GM10266 (cell line): ENCODE measurements around the gene RPL36.
"Not testable (repeated sequence)": the region's sequence is repeated elsewhere in the genome, so short reads cannot be mapped to it uniquely, and the experiment has no call there.

Experiments
- DNase-seq: peaks from one replicate; pipeline ENCODE4 v3.0.0; 2012; ENCODE audit errors: extremely low spot score
- TF ChIP-seq, protein P1 (sequence below): IDR thresholded peaks from 2 replicates; pipeline ENCODE4 v1.5.1; 2012; ENCODE audit warnings: mild to moderate bottlenecking, low read depth; ENCODE audit not compliant: control insufficient read depth, insufficient read depth; ENCODE audit errors: missing control alignments

RPL36 gene

GRCh38 chr19:5719961-5720790 lies 30.1 kb downstream of the RPL36 start, which contains the start of the genes CATSPERD and LONP1:
CATSPERD (plus strand) TSS chr19:5720637; CDS start chr19:5720738, 101 bp downstream.
LONP1 (minus strand) TSS chr19:5720146; CDS start chr19:5720132, 14 bp downstream.
- DNase-seq, result peak; percentile 99
- TF ChIP-seq, protein P1, sequence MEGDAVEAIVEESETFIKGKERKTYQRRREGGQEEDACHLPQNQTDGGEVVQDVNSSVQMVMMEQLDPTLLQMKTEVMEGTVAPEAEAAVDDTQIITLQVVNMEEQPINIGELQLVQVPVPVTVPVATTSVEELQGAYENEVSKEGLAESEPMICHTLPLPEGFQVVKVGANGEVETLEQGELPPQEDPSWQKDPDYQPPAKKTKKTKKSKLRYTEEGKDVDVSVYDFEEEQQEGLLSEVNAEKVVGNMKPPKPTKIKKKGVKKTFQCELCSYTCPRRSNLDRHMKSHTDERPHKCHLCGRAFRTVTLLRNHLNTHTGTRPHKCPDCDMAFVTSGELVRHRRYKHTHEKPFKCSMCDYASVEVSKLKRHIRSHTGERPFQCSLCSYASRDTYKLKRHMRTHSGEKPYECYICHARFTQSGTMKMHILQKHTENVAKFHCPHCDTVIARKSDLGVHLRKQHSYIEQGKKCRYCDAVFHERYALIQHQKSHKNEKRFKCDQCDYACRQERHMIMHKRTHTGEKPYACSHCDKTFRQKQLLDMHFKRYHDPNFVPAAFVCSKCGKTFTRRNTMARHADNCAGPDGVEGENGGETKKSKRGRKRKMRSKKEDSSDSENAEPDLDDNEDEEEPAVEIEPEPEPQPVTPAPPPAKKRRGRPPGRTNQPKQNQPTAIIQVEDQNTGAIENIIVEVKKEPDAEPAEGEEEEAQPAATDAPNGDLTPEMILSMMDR, result peak; percentile 97

DNA sequence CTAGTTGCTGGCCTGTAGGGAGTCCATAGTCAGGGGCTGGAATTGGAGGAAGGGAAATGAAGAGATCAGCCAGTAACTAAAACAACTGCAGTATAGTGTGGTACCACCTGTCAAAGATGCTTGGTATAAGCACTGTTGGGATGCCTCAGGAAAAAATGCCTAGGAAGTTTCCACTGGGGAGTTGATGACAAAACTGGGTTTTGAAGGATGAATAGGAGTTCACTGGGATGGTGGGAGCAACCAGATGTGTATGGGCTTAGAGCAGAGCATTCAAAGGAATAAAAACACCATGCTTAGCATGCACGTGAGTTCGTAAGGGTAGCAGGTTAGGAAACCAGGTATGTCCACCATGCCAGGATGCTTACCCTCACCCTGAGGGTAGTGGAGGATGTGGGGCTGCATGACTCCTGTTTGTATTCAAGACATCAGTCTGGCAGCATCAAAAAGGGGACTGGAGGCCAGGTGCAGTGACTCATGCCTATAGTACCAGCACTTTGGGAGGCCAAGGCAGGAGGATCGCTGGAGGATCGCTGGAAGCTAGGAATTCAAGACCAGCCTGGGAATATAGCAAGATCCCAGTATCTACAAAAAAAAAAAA lies 37.5 kb downstream of the RPL36 start:
- no peak for DNase-seq
- TF ChIP-seq, protein P1, result no peak

DNA sequence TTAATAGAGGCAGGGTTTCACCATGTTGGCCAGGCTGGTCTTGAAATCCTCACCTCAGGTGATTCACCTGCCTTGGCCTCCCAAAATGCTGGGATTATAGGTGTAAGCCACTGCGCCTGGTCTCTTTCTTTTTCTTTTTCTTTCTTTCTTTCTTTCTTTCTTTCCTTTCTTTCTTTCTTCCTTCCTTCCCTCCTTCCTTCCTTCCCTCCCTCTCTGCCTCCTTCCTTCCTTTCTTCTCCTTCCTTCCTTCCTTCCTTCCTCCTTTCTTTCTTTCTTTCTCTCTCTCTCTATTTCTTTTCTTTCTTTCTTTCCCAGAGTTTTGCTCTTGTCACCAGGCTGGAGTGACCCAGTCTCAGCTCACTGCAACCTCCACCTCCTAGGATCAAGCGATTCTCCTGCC lies 43.1 kb downstream of the RPL36 start:
- not testable (repeated sequence) for DNase-seq

DNA sequence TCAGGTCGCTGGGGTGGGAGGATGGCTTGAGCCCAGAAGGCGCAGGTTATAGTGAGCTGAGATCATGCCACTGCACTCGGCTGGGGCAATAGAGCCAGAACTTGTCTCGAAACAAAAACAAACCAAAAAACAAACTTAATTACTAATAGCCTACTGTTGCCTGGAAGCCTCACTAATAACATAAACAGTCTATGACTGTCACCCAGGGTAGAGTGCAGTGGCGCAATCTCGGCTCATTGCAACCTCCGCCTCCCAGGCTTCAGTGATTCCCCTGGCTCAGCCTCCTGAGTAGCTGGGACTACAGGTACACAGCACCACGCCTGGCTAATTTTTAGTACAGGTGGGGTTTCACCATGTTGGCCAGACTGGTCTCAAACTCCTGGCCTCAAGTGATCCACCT lies 48.3 kb downstream of the RPL36 start:
- TF ChIP-seq, protein P1, result no peak
- DNase-seq, result no peak
